HepG2 (cell line): Measurements from ENCODE around the gene YIF1B. TPM values are rescaled to one million over a fixed set of nuclear protein-coding genes. Genes with fewer than 3 reads are reported as not detected.
A peak's percentile ranks its signal among the peaks of the same experiment; 100 is the strongest.
"Not testable (repeated sequence)": the region's sequence is repeated elsewhere in the genome, so short reads cannot be mapped to it uniquely, and the experiment has no call there.

Experiments used
- ATAC-seq: fragments of 200-7000 bp; cut with Tn5 transposase; 3 replicates; pipeline ENCODE4 v1.9.1; 2020; ENCODE audit warnings: mild to moderate bottlenecking, moderate library complexity
- BruUV-seq: library from RNA; stranded (reverse); fragments of 400-500 nt; replicated peaks from 2 replicates; lab custom pipeline; 2021; lab: Mats Ljungman, UMichigan
- CTCF ChIA-PET: fragments of 300-600 bp; formaldehyde crosslinking; extraction: SDS; loops from one replicate; lab custom pipeline; 2021; ENCODE audit warnings: low total read pairs, inconsistent platforms, low intra/inter-chr PET ratio; lab: Yijun Ruan, JAX
- POLR2A ChIA-PET: fragments of 350-600 bp; sonication (Branson Sonifier 250); formaldehyde crosslinking; loops from one replicate; lab custom pipeline; 2020; ENCODE audit warnings: antibody characterized with exemption, inconsistent platforms; lab: Yijun Ruan, JAX
- DNase-seq: peaks from one replicate; pipeline ENCODE4 v3.0.0-alpha.2; 2015; ENCODE audit warnings: low spot score
- FAIRE-seq: peaks from 3 replicates; lab custom pipeline; 2011; peaks lifted over from hg19 to GRCh38; lab: Jason Lieb, UNC
- H2AFZ ChIP-seq: one replicate; pipeline ENCODE4 v1.6.1; 2011; ENCODE audit warnings: low read length, inconsistent platforms
- H3K27ac ChIP-seq: fragments of 300-600 bp; 3 replicates; pipeline ENCODE4 v1.8.0; 2011; ENCODE audit warnings: mixed run types, mild to moderate bottlenecking, mixed read lengths, low read length, inconsistent platforms; ENCODE audit not compliant: insufficient read depth; ENCODE audit errors: extremely low read length
- H3K27me3 ChIP-seq, 2 experiments: fragments of 200-600 bp in 1 of 2; 2 replicates in 1 of 2; 3 replicates in 1 of 2; pipeline versions ENCODE4 v1.6.0 to v1.8.0; 2011; ENCODE audit warnings: low read length in 2 of 2, mild to moderate bottlenecking in 2 of 2, moderate library complexity in 2 of 2, inconsistent platforms in 1 of 2; ENCODE audit not compliant: insufficient read depth in 2 of 2, control insufficient read depth in 1 of 2
- H3K36me3 ChIP-seq, 2 experiments: fragments of 200-600 bp in 1 of 2; replicated peaks in 1 of 2; 2 replicates in 1 of 2; 3 replicates in 1 of 2; pipeline versions ENCODE4 v1.5.1 to v1.8.0; 2011; ENCODE audit warnings: low read length in 2 of 2, inconsistent platforms in 1 of 2; ENCODE audit not compliant: insufficient read depth in 2 of 2, control insufficient read depth in 1 of 2
- H3K4me1 ChIP-seq: 2 replicates; pipeline ENCODE4 v1.5.1; 2012; ENCODE audit warnings: low read length, inconsistent platforms; ENCODE audit not compliant: insufficient read depth
- H3K4me2 ChIP-seq: 2 replicates; pipeline ENCODE4 v1.6.0; 2011; ENCODE audit warnings: low read depth, low read length, inconsistent platforms
- H3K4me3 ChIP-seq, 3 experiments: fragments of 200-600 bp in 1 of 3; sonication (generic), shearing (Covaris generic) in 1 of 3; replicated peaks in 1 of 3; 2 replicates each; pipeline ENCODE4 v1.5.1; 2011 to 2016; ENCODE audit warnings: low read length in 3 of 3, inconsistent platforms in 2 of 3, low read depth in 2 of 3, mild to moderate bottlenecking in 2 of 3, control low read depth in 1 of 3, mixed read lengths in 1 of 3; ENCODE audit not compliant: insufficient read depth in 1 of 3
- H3K79me2 ChIP-seq: one replicate; pipeline ENCODE4 v1.6.1; 2011; ENCODE audit warnings: low read length, inconsistent platforms; ENCODE audit not compliant: insufficient read depth
- H3K9ac ChIP-seq: 2 replicates; pipeline ENCODE4 v1.6.0; 2011; ENCODE audit warnings: mild to moderate bottlenecking, low read depth, low read length, inconsistent platforms; ENCODE audit not compliant: insufficient read depth
- H3K9me3 ChIP-seq: 2 replicates; pipeline ENCODE4 v1.5.1; 2012; ENCODE audit warnings: mild to moderate bottlenecking, low read length
- H4K20me1 ChIP-seq: 2 replicates; pipeline ENCODE4 v1.6.0; 2011; ENCODE audit warnings: inconsistent platforms, mild to moderate bottlenecking, low read length, moderate library complexity; ENCODE audit not compliant: insufficient read depth
- AHDC1 ChIP-seq: sonication (generic); formaldehyde crosslinking; IDR thresholded peaks from 2 replicates; pipeline ENCODE4 v1.5.1; 2020; ENCODE audit warnings: mild to moderate bottlenecking, missing genetic modification reagents, borderline replicate concordance
- DMAP1 ChIP-seq: IDR thresholded peaks from 2 replicates; pipeline ENCODE4 v1.6.1; 2016
- HES4 ChIP-seq: sonication (generic); formaldehyde crosslinking; IDR thresholded peaks from 2 replicates; pipeline ENCODE4 v1.9.0; 2021; ENCODE audit warnings: mild to moderate bottlenecking, missing genetic modification reagents, borderline replicate concordance
- KLF16 ChIP-seq, 2 experiments: sonication (generic) in 1 of 2; formaldehyde crosslinking in 1 of 2; IDR thresholded peaks; 2 replicates each; pipeline versions ENCODE4 v1.6.1 to v1.8.0; 2016 to 2023; ENCODE audit warnings: missing genetic modification reagents in 2 of 2, missing compliant biosample characterization in 1 of 2
- MYC ChIP-seq: sonication (generic); formaldehyde crosslinking; IDR thresholded peaks from 2 replicates; pipeline ENCODE4 v1.9.0; 2021; ENCODE audit warnings: missing genetic modification reagents, borderline replicate concordance
- NR2F6 ChIP-seq, 2 experiments: IDR thresholded peaks; 2 replicates each; pipeline ENCODE4 v1.6.1; 2016; ENCODE audit warnings: antibody characterized with exemption in 1 of 2, mild to moderate bottlenecking in 1 of 2
- SAFB2 ChIP-seq: sonication (generic); formaldehyde crosslinking; IDR thresholded peaks from 2 replicates; pipeline ENCODE4 v1.5.1; 2020; ENCODE audit warnings: missing genetic modification reagents, low read depth, mild to moderate bottlenecking, borderline replicate concordance
- THAP7 ChIP-seq: sonication (generic); formaldehyde crosslinking; IDR thresholded peaks from 2 replicates; pipeline ENCODE4 v1.8.1; 2023; ENCODE audit warnings: mild to moderate bottlenecking, missing genetic modification reagents
- WIZ ChIP-seq: sonication (generic); formaldehyde crosslinking; IDR thresholded peaks from 2 replicates; pipeline ENCODE4 v1.5.1; 2020; ENCODE audit warnings: mild to moderate bottlenecking, missing genetic modification reagents
- YEATS2 ChIP-seq: sonication (generic); formaldehyde crosslinking; IDR thresholded peaks from 2 replicates; pipeline ENCODE4 v1.4.0; 2020; ENCODE audit warnings: missing genetic modification reagents, borderline replicate concordance
- YEATS4 ChIP-seq: sonication (generic); formaldehyde crosslinking; IDR thresholded peaks from 2 replicates; pipeline ENCODE4 v1.4.0; 2020; ENCODE audit warnings: missing genetic modification reagents, borderline replicate concordance
- ZNF605 ChIP-seq: sonication (generic); formaldehyde crosslinking; IDR thresholded peaks from 2 replicates; pipeline ENCODE4 v1.8.0; 2022; ENCODE audit warnings: mild to moderate bottlenecking, missing genetic modification reagents
- WGBS: methylation state at CpG from one replicate; pipeline ENCODE4 v1.1.6; 2017; ENCODE audit warnings: low lambda C conversion rate; 5-methylcytosine and 5-hydroxymethylcytosine counted together
- in situ Hi-C: cut with HindIII; loops from 2 replicates; pipeline ENCODE4 v1.10.0; 2017; ENCODE audit warnings: low pct_unique_long_range_greater_than_20kb; ENCODE audit not compliant: extremely low pct_ligation_motif_present
- intact Hi-C: fragments of 100-400 bp; cut with micrococcal nuclease; formaldehyde crosslinking; loops from one replicate; pipeline ENCODE4 v1.10.0; 2022; ENCODE audit not compliant: unreplicated experiment
- polyA plus RNA-seq, 8 experiments: library from polyadenylated mRNA; depleted of rRNA in 3 of 8; stranded (reverse) in 7 of 8; unstranded in 1 of 8; fragments of >200 nt; fragmentation: Illumina TruSeq in 4 of 8; extraction: Trizol in 4 of 8; gene quantifications; 2 replicates each; pipeline versions ENCODE4 v1.2.1 to v1.2.3, GENCODE V29; 2011 to 2016; ENCODE audit warnings: low read depth in 4 of 8, missing spikeins in 1 of 8, mixed read lengths in 1 of 8; ENCODE audit not compliant: insufficient read depth in 1 of 8
- total RNA-seq, 5 experiments: library from RNA; depleted of rRNA; stranded (reverse); fragments of >200 nt; fragmentation: Illumina TruSeq; extraction: Trizol; gene quantifications; 2 replicates each; pipeline ENCODE4 v1.2.3, GENCODE V29; 2016; ENCODE audit warnings: low read depth in 1 of 5

YIF1B gene
- total and polyA plus RNA-seq, 2 of the 13 experiments (the other 11 are each of a cell fraction or from before 2014, with no cell fraction given): 41.4 to 85.2 TPM

GRCh38 chr19:38339011-38339410 is 23.3 kb upstream of the YIF1B start:
- DNase-seq, ATAC-seq, H2AFZ ChIP-seq, H3K9me3 ChIP-seq, intact Hi-C loops, H3K79me2 ChIP-seq, BruUV-seq, in situ Hi-C loops, H3K9ac ChIP-seq, FAIRE-seq, H3K4me2 ChIP-seq, H3K4me3 ChIP-seq, H4K20me1 ChIP-seq, H3K4me1 ChIP-seq, H3K27ac ChIP-seq, CTCF ChIA-PET, H3K36me3 ChIP-seq, H3K27me3 ChIP-seq: not testable (repeated sequence)
- WGBS: 36% methylated on average over 4 of the region's 4 CpGs
- TF ChIP-seq NR2F6 (IDR thresholded peaks at IDR 0.05) (0 out of 2 replicates have a peak, but pooled peaks have one; percentile 20), NR2F6 (CRISPR knock-in tag; IDR thresholded peaks at IDR 0.05) (0 out of 2 replicates have a peak, but pooled peaks have one; percentile 17)
- POLR2A ChIA-PET: interaction anchor here (1.7 kb wide), 1 partner anchor 35 kb away, joined by 4 read pairs; the partner anchor contains the start of gene PSMD8

- no peaks in the 10 kb centered on the region for H4K20me1 ChIP-seq
- TSS peak; percentile 79 for BruUV-seq
- ChIA-PET POLR2A (interaction anchor here (2.1 kb wide), 1 partner anchor 37 kb away, joined by 25 read pairs; the partner anchor contains the start of gene PSMD8), CTCF (no interaction called here)
- FAIRE-seq (no peak), DNase-seq (peak; percentile 14), ATAC-seq (no peak)
- intact Hi-C loops (no loop called here), in situ Hi-C loops (no loop called here)
- H3K27ac ChIP-seq: no peak overlapping the region
- peak overlapping the region; percentile 47; the same call in 1 of the 2 replicates for H3K9ac ChIP-seq
- H3K4me2 ChIP-seq: peak overlapping the region; percentile 99
- peak overlapping the region; percentile 74 to 85 (median 75); a peak in 5 of 6 replicates for H3K4me3 ChIP-seq
- peaks cover 10% of the 10 kb centered on the region for H3K4me1 ChIP-seq
- no peaks in the 10 kb centered on the region for H3K36me3 ChIP-seq
- no peak overlapping the region for H2AFZ ChIP-seq
- WGBS: 13% methylated on average over 10 of the region's 10 CpGs
- H3K9me3 ChIP-seq: no peaks in the 10 kb centered on the region
- H3K27me3 ChIP-seq: no peaks in the 10 kb centered on the region
- no peaks in the 10 kb centered on the region for H3K79me2 ChIP-seq
- no peak for TF ChIP-seq AHDC1
- 0 out of 2 replicates have a peak, but pooled peaks have one; percentile 1 for TF ChIP-seq DMAP1 (CRISPR knock-in tag)
- no peak for TF ChIP-seq THAP7 (CRISPR knock-in tag)
- no peak for TF ChIP-seq YEATS4 (CRISPR knock-in tag)
- peak; percentile 10; the same call in 1 of the 2 replicates for TF ChIP-seq YEATS2
- 0 out of 2 replicates have a peak, but pooled peaks have one; percentile 48 for TF ChIP-seq ZNF605
- TF ChIP-seq KLF16 (CRISPR knock-in tag; IDR thresholded peaks at IDR 0.05): no peak
- TF ChIP-seq HES4 (CRISPR knock-in tag): no peak
- peak; percentile 38; the same call in 1 of the 2 replicates for TF ChIP-seq WIZ (CRISPR knock-in tag)
- TF ChIP-seq SAFB2 (CRISPR knock-in tag): no peak
- 0 out of 2 replicates have a peak, but pooled peaks have one; percentile 10 for TF ChIP-seq MYC
Measured at GRCh38 chr19:38337360-38337653, 21.6 kb upstream of the YIF1B start.
